IMR-90 (cell line): ENCODE results near the gene NUP98. TPM values are rescaled to one million over a fixed set of nuclear protein-coding genes. Genes with fewer than 3 reads are reported as not detected.
"Not testable (repeated sequence)": the region's sequence is repeated elsewhere in the genome, so short reads cannot be mapped to it uniquely, and the experiment has no call there.

Experiments
- ATAC-seq: fragments of 200-7000 bp; cut with Tn5 transposase; 2 replicates; pipeline ENCODE4 v1.9.1; 2020; ENCODE audit warnings: low read depth, mild to moderate bottlenecking, moderate library complexity
- BruUV-seq: library from RNA; stranded (reverse); fragments of 400-500 nt; replicated peaks from 2 replicates; lab custom pipeline; 2021; lab: Mats Ljungman, UMichigan
- CTCF ChIA-PET: fragments of 300-600 bp; formaldehyde crosslinking; extraction: SDS; loops from one replicate; lab custom pipeline; 2021; ENCODE audit warnings: antibody characterized with exemption; lab: Yijun Ruan, JAX
- POLR2A ChIA-PET: fragments of 300-600 bp; sonication (Branson Sonifier 250); formaldehyde crosslinking; loops from one replicate; lab custom pipeline; 2022; ENCODE audit warnings: antibody characterized with exemption; ENCODE audit not compliant: unreplicated experiment; lab: Charles Lee
- DNase-seq: peaks from one replicate; pipeline ENCODE4 v3.0.0; 2013
- H2AFZ ChIP-seq: replicated peaks from 2 replicates; pipeline ENCODE3; 2013; ENCODE audit warnings: low read length, mild to moderate bottlenecking; ENCODE audit not compliant: poor library complexity
- H2AK5ac ChIP-seq: 2 replicates; pipeline ENCODE4 v1.6.1; 2013; ENCODE audit warnings: low read depth, low read length, inconsistent platforms
- H2AK9ac ChIP-seq: replicated peaks from 2 replicates; pipeline ENCODE3; 2013; ENCODE audit warnings: mild to moderate bottlenecking, low read depth, low read length, moderate library complexity; ENCODE audit not compliant: poor library complexity
- H2BK120ac ChIP-seq: 2 replicates; pipeline ENCODE4 v1.6.1; 2013; ENCODE audit warnings: low read depth, low read length, inconsistent platforms
- H2BK15ac ChIP-seq: 3 replicates; pipeline ENCODE4 v1.6.1; 2013; ENCODE audit warnings: low read depth, low read length, inconsistent platforms
- H2BK20ac ChIP-seq: 2 replicates; pipeline ENCODE4 v1.6.1; 2013; ENCODE audit warnings: low read depth, mild to moderate bottlenecking, inconsistent platforms, low read length, moderate library complexity
- H2BK5ac ChIP-seq: 2 replicates; pipeline ENCODE4 v1.6.1; 2013; ENCODE audit warnings: mild to moderate bottlenecking, low read depth, low read length, inconsistent platforms; ENCODE audit not compliant: poor library complexity, severe bottlenecking
- H3K14ac ChIP-seq: replicated peaks from 2 replicates; pipeline ENCODE4 v1.6.1; 2013; ENCODE audit warnings: low read depth, low read length, inconsistent platforms
- H3K18ac ChIP-seq: 2 replicates; pipeline ENCODE4 v1.6.1; 2013; ENCODE audit warnings: low read depth, low read length, control low read depth
- H3K23ac ChIP-seq: 2 replicates; pipeline ENCODE4 v1.6.1; 2013; ENCODE audit warnings: low read depth, low read length, inconsistent platforms
- H3K27ac ChIP-seq: 2 replicates; pipeline ENCODE4 v1.5.1; 2013; ENCODE audit warnings: mild to moderate bottlenecking, control low read depth, low read length; ENCODE audit not compliant: insufficient read depth
- H3K27me3 ChIP-seq: 2 replicates; pipeline ENCODE4 v1.6.1; 2013; ENCODE audit warnings: low read length; ENCODE audit not compliant: control insufficient read depth, insufficient read depth
- H3K36me3 ChIP-seq: 2 replicates; pipeline ENCODE4 v1.6.1; 2013; ENCODE audit warnings: low read length, mixed read lengths; ENCODE audit not compliant: control insufficient read depth, insufficient read depth
- H3K4ac ChIP-seq: 2 replicates; pipeline ENCODE4 v1.6.1; 2013; ENCODE audit warnings: low read depth, low read length, inconsistent platforms
- H3K4me1 ChIP-seq: 2 replicates; pipeline ENCODE4 v1.6.1; 2013; ENCODE audit warnings: low read length, mixed read lengths; ENCODE audit not compliant: control insufficient read depth, insufficient read depth
- H3K4me2 ChIP-seq: 2 replicates; pipeline ENCODE4 v1.6.1; 2013; ENCODE audit warnings: low read depth, mild to moderate bottlenecking, control low read depth, low read length, moderate library complexity
- H3K4me3 ChIP-seq: 2 replicates; pipeline ENCODE4 v1.5.1; 2013; ENCODE audit warnings: low read depth, mild to moderate bottlenecking, control low read depth, low read length, moderate library complexity; ENCODE audit not compliant: insufficient read depth
- H3K56ac ChIP-seq: 2 replicates; pipeline ENCODE4 v1.6.1; 2013; ENCODE audit warnings: low read length, inconsistent platforms; ENCODE audit not compliant: insufficient read depth; ENCODE audit errors: extremely low read depth
- H3K79me1 ChIP-seq, 2 experiments: 2 replicates each; pipeline ENCODE4 v1.6.1; 2013; ENCODE audit warnings: low read length in 2 of 2, inconsistent platforms in 1 of 2, low read depth in 1 of 2
- H3K9ac ChIP-seq: 2 replicates; pipeline ENCODE4 v1.6.1; 2013; ENCODE audit warnings: low read depth, low read length, control low read depth
- H3K9me1 ChIP-seq: 2 replicates; pipeline ENCODE4 v1.6.1; 2013; ENCODE audit warnings: low read length, inconsistent platforms; ENCODE audit not compliant: insufficient read depth
- H3K9me3 ChIP-seq: 2 replicates; pipeline ENCODE4 v1.6.1; 2013; ENCODE audit warnings: low read length; ENCODE audit not compliant: control insufficient read depth, insufficient read depth
- H4K20me1 ChIP-seq: 2 replicates; pipeline ENCODE4 v1.6.1; 2013; ENCODE audit warnings: low read length, inconsistent platforms; ENCODE audit not compliant: insufficient read depth
- H4K5ac ChIP-seq: 2 replicates; pipeline ENCODE4 v1.6.1; 2013; ENCODE audit warnings: mild to moderate bottlenecking, low read depth, low read length, control low read depth
- H4K8ac ChIP-seq, 2 experiments: 2 replicates each; pipeline ENCODE4 v1.6.1; 2013; ENCODE audit warnings: low read depth in 2 of 2, low read length in 2 of 2, control low read depth in 1 of 2, inconsistent platforms in 1 of 2
- H4K91ac ChIP-seq: 2 replicates; pipeline ENCODE4 v1.6.1; 2013; ENCODE audit warnings: low read depth, low read length, inconsistent platforms; ENCODE audit not compliant: insufficient read depth
- WGBS, 2 experiments: methylation state at CpG; one replicate each; pipeline versions ENCODE4 v1.1.5 to v1.1.7; 2013; ENCODE audit warnings: missing lambda C conversion rate in 2 of 2; ENCODE audit not compliant: insufficient read length in 1 of 2; ENCODE audit errors: extremely low coverage in 2 of 2; 5-methylcytosine and 5-hydroxymethylcytosine counted together
- dilution Hi-C: fragments of 300-500 bp; cut with HindIII; formaldehyde crosslinking; loops from one replicate; pipeline ENCODE4 v1.14.3; 2018; ENCODE audit warnings: low sequenced_read_pairs; ENCODE audit not compliant: unreplicated experiment
- in situ Hi-C: fragments of 300-500 bp; cut with MboI; formaldehyde crosslinking; loops from 3 replicates; pipeline ENCODE4 v1.14.3; 2019; ENCODE audit warnings: low sequenced_read_pairs, inconsistent platforms, mixed read lengths
- intact Hi-C: fragments of 100-400 bp; cut with micrococcal nuclease; formaldehyde crosslinking; loops from 2 replicates; pipeline ENCODE4 v1.10.0; 2022
- polyA plus RNA-seq, 3 experiments: library from polyadenylated mRNA; depleted of rRNA; stranded (reverse); fragments of >200 nt; gene quantifications; 2 replicates each; pipeline ENCODE4 v1.2.3, GENCODE V29; 2012; ENCODE audit warnings: low replicate concordance in 1 of 3
- total RNA-seq: library from RNA; depleted of rRNA; stranded (reverse); fragments of >200 nt; gene quantifications from 2 replicates; pipeline ENCODE4 v1.2.3, GENCODE V29; 2012

NUP98 gene
- total and polyA plus RNA-seq, 2 of the 4 experiments (the other 2 are of a cell fraction): 103 to 138 TPM

DNA sequence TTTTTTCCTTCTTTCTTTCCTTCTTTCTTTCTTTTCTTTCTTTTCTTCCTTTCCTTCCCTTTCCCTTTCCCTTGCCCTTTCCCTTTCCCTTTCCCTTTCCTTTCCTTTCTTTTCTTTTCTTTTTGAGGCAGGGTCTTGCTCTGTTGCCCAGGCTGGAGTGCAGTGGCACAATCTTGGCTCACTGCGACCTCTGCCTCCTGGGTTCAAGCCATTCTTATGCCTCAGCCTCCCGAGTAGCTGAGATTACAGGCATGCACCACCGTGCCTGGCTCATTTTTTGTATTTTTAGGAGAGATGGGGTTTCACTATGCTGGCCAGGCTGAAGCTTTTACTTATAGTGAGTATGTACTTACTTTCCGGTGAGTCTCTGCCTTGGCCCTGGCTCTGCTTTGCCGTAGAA, 17.5 kb upstream of the NUP98 start:
- H3K4me1 ChIP-seq, H3K18ac ChIP-seq, H2BK20ac ChIP-seq, H3K9me3 ChIP-seq, H4K20me1 ChIP-seq, H2AK9ac ChIP-seq, ATAC-seq, POLR2A ChIA-PET, H3K36me3 ChIP-seq, dilution Hi-C loops, in situ Hi-C loops, DNase-seq, H3K4ac ChIP-seq, H4K8ac ChIP-seq, H2BK15ac ChIP-seq, BruUV-seq, intact Hi-C loops, H3K14ac ChIP-seq, H3K9ac ChIP-seq, H2AK5ac ChIP-seq, H3K4me2 ChIP-seq, H3K27me3 ChIP-seq, H4K91ac ChIP-seq, H3K9me1 ChIP-seq, H2BK5ac ChIP-seq, H3K79me1 ChIP-seq, H3K56ac ChIP-seq, H2BK120ac ChIP-seq, H3K23ac ChIP-seq, H2AFZ ChIP-seq, H3K27ac ChIP-seq, H3K4me3 ChIP-seq, H4K5ac ChIP-seq: not testable (repeated sequence)
- WGBS, 2 experiments: 100% methylated on average over 2 of the region's 5 CpGs; no CpG with 5 or more reads in 1 of the 2 experiments
- CTCF ChIA-PET: interaction anchor here (1.8 kb wide), 1 partner anchor 33 kb away, joined by 3 read pairs; no protein-coding TSS in a partner anchor
